22Rv1 (cell line): ENCODE measurements around the gene WDR13.
"Not testable (repeated sequence)": the region's sequence is repeated elsewhere in the genome, so short reads cannot be mapped to it uniquely, and the experiment has no call there.

ENCODE experiments used
- H3K27ac ChIP-seq: fragments of 450-650 bp; 2 replicates; pipeline ENCODE4 v1.5.1; 2017
- CTCF ChIP-seq: fragments of 450-650 bp; IDR thresholded peaks from 2 replicates; pipeline ENCODE4 v1.5.1; 2017; ENCODE audit warnings: mild to moderate bottlenecking
- ZFX ChIP-seq: fragments of 450-650 bp; IDR thresholded peaks from 2 replicates; pipeline ENCODE4 v1.6.1; 2017; ENCODE audit warnings: antibody characterized with exemption, borderline replicate concordance

The WDR13 gene

GRCh38 chrX:48632207-48632606, 34.9 kb downstream of the WDR13 start:
- no peak overlapping the region for H3K27ac ChIP-seq
- no peak for TF ChIP-seq ZFX
- TF ChIP-seq CTCF: no peak

GRCh38 chrX:48636301-48636700, 39.0 kb downstream of the WDR13 start:
- H3K27ac ChIP-seq: no peak overlapping the region
- no peak for TF ChIP-seq CTCF
- no peak for TF ChIP-seq ZFX

- no peak overlapping the region for H3K27ac ChIP-seq
- no peak for TF ChIP-seq ZFX
- no peak for TF ChIP-seq CTCF
These were observed 39.5 kb downstream of the WDR13 start for GRCh38 chrX:48636776-48637175.

- no peak overlapping the region for H3K27ac ChIP-seq
- no peak for TF ChIP-seq CTCF
These were observed 48.4 kb downstream of the WDR13 start for GRCh38 chrX:48645669-48646068.

- TF ChIP-seq CTCF (no peak), ZFX (no peak)
- no peak overlapping the region for H3K27ac ChIP-seq
These were observed 51.1 kb downstream of the WDR13 start for GRCh38 chrX:48648336-48648751.

GRCh38 chrX:48649102-48649501, 51.8 kb downstream of the WDR13 start:
- H3K27ac ChIP-seq: no peak overlapping the region
- TF ChIP-seq CTCF (no peak), ZFX (no peak)

- not testable (repeated sequence) for H3K27ac ChIP-seq
These were observed 54.8 kb downstream of the WDR13 start for GRCh38 chrX:48652055-48652579.

GRCh38 chrX:48654746-48655145, 57.5 kb downstream of the WDR13 start:
- not testable (repeated sequence) for H3K27ac ChIP-seq
